ENCODE measurements around the gene ULBP3.

- TF ChIP-seq ETV6 (CRISPR knock-in tag; conservative IDR thresholded peaks at IDR 0.05) = no peak
- TF ChIP-seq USF2 (IDR thresholded peaks at IDR 0.05; ENCODE audit: low read depth, low read length) = no peak
- TF ChIP-seq USF2 (CRISPR knock-in tag; IDR thresholded peaks at IDR 0.05; ENCODE audit: borderline replicate concordance) = no peak
- no peak for TF ChIP-seq ATF3 (CRISPR knock-in tag; IDR thresholded peaks at IDR 0.05)
Observed at GRCh38 chr6:150058986-150059385, 9.9 kb downstream of the ULBP3 start.
